Caco-2 (cell line): ENCODE measurements around the gene TPH2. TPM values are rescaled to one million over a fixed set of nuclear protein-coding genes. Genes with fewer than 3 reads are reported as not detected.

Source experiments
- BruUV-seq: library from RNA; stranded (reverse); fragments of 400-500 nt; replicated peaks from 2 replicates; lab custom pipeline; 2021; lab: Mats Ljungman, UMichigan
- CTCF ChIA-PET: fragments of 300-600 bp; sonication (Branson Sonifier 250); formaldehyde crosslinking; loops from one replicate; lab custom pipeline; 2022; ENCODE audit warnings: antibody characterized with exemption; lab: Charles Lee
- POLR2A ChIA-PET: fragments of 300-600 bp; sonication (Branson Sonifier 250); formaldehyde crosslinking; loops from one replicate; lab custom pipeline; 2022; ENCODE audit warnings: antibody characterized with exemption; lab: Charles Lee
- DNase-seq, 2 experiments: peaks; one replicate each; pipeline versions ENCODE4 v3.0.0 to v3.0.0-alpha.2; 2020 to 2022
- H3K27me3 ChIP-seq: replicated peaks from 2 replicates; pipeline ENCODE4 v1.6.0; 2011; ENCODE audit warnings: low read length; ENCODE audit not compliant: control insufficient read depth, insufficient read depth
- H3K36me3 ChIP-seq: 2 replicates; pipeline ENCODE4 v1.5.1; 2011; ENCODE audit warnings: low read length; ENCODE audit not compliant: control insufficient read depth, insufficient read depth
- H3K4me1 ChIP-seq: fragments of 250-450 bp; sonication (Bioruptor Pico); 2 replicates; pipeline ENCODE4 v1.5.1; 2020; ENCODE audit warnings: mild to moderate bottlenecking
- H3K4me3 ChIP-seq: 2 replicates; pipeline ENCODE4 v1.5.1; 2011; ENCODE audit warnings: low read depth, mild to moderate bottlenecking, control low read depth, low read length
- H3K9me3 ChIP-seq: fragments of 250-450 bp; sonication (Bioruptor Pico); 2 replicates; pipeline ENCODE4 v1.5.1; 2020; ENCODE audit warnings: mild to moderate bottlenecking, moderate library complexity
- H3K27ac Mint-ChIP-seq: one replicate; pipeline ENCODE4 v1.8.0; 2022; ENCODE audit warnings: mixed read lengths; ENCODE audit not compliant: unreplicated experiment
- H3K27me3 Mint-ChIP-seq: one replicate; pipeline ENCODE4 v1.8.0; 2022; ENCODE audit warnings: mixed read lengths; ENCODE audit not compliant: insufficient read depth, unreplicated experiment
- H3K36me3 Mint-ChIP-seq: one replicate; pipeline ENCODE4 v1.8.0; 2022; ENCODE audit warnings: mild to moderate bottlenecking, mixed read lengths; ENCODE audit not compliant: insufficient read depth, unreplicated experiment
- H3K4me1 Mint-ChIP-seq: one replicate; pipeline ENCODE4 v1.8.0; 2022; ENCODE audit warnings: low read depth, mixed read lengths; ENCODE audit not compliant: unreplicated experiment
- H3K4me3 Mint-ChIP-seq: one replicate; pipeline ENCODE4 v1.8.0; 2022; ENCODE audit warnings: mild to moderate bottlenecking, moderate library complexity, mixed read lengths; ENCODE audit not compliant: unreplicated experiment
- H3K9me3 Mint-ChIP-seq: one replicate; pipeline ENCODE4 v1.8.0; 2022; ENCODE audit warnings: mixed read lengths; ENCODE audit not compliant: unreplicated experiment
- intact Hi-C: fragments of 100-400 bp; cut with micrococcal nuclease; formaldehyde crosslinking; loops from one replicate; pipeline ENCODE4 v1.10.0; 2022; ENCODE audit not compliant: unreplicated experiment
- total RNA-seq: library from RNA; stranded (reverse); gene quantifications from 2 replicates; pipeline ENCODE4 v1.2.3, GENCODE V29; 2022
- TF ChIP-seq, protein P1 (sequence below), 2 experiments: fragments of 200-600 bp in 1 of 2; IDR thresholded peaks; 1 replicate in 1 of 2; 2 replicates in 1 of 2; pipeline versions ENCODE4 v1.5.1 to v1.8.0; 2011 to 2022; ENCODE audit warnings: antibody characterized with exemption in 1 of 2, control low read depth in 1 of 2, inconsistent platforms in 1 of 2, low read depth in 1 of 2, low read length in 1 of 2, mild to moderate bottlenecking in 1 of 2, moderate library complexity in 1 of 2; ENCODE audit not compliant: insufficient read depth in 1 of 2, severe bottlenecking in 1 of 2, unreplicated experiment in 1 of 2

Gene TPH2
- total RNA-seq, 1 experiment from 2014 or later = not detected

DNA sequence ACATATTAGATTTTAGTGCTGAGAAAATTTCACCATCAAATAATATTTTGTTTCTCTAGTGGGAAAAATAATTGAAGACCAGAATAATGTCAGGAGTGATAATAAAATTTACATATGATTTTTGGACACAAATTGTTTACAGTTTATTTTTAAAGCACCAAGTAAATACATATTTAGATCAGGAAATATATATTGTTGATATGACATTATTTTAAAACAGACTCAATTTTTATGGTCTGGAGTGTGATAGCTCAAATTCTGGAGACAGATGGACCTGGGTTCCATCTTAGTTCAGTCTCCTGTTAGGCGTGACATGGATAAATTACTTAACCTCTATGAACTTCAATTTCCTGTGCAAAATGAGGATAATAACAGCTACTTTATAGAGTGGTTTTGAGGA, 135.4 kb downstream of the TPH2 start:
- TF ChIP-seq, protein P1, sequence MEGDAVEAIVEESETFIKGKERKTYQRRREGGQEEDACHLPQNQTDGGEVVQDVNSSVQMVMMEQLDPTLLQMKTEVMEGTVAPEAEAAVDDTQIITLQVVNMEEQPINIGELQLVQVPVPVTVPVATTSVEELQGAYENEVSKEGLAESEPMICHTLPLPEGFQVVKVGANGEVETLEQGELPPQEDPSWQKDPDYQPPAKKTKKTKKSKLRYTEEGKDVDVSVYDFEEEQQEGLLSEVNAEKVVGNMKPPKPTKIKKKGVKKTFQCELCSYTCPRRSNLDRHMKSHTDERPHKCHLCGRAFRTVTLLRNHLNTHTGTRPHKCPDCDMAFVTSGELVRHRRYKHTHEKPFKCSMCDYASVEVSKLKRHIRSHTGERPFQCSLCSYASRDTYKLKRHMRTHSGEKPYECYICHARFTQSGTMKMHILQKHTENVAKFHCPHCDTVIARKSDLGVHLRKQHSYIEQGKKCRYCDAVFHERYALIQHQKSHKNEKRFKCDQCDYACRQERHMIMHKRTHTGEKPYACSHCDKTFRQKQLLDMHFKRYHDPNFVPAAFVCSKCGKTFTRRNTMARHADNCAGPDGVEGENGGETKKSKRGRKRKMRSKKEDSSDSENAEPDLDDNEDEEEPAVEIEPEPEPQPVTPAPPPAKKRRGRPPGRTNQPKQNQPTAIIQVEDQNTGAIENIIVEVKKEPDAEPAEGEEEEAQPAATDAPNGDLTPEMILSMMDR (IDR thresholded peaks at IDR 0.05; ENCODE audit: insufficient read depth in 1 of 2, low read depth in 1 of 2, low read length in 1 of 2, severe bottlenecking in 1 of 2, unreplicated experiment in 1 of 2) = no peak
- no peak overlapping the region for H3K4me3 Mint-ChIP-seq
- Histone ChIP-seq H3K9me3 (peaks cover 13% of the 10 kb centered on the region), H3K36me3 (no peaks in the 10 kb centered on the region), H3K4me3 (no peak overlapping the region), H3K4me1 (no peaks in the 10 kb centered on the region), H3K27me3 (no peaks in the 10 kb centered on the region)
- POLR2A ChIA-PET = no interaction called here
- H3K36me3 Mint-ChIP-seq = no peaks in the 10 kb centered on the region
- intact Hi-C loops = no loop called here
- H3K27me3 Mint-ChIP-seq = no peaks in the 10 kb centered on the region
- H3K9me3 Mint-ChIP-seq = peaks cover 21% of the 10 kb centered on the region
- DNase-seq = no peak
- CTCF ChIA-PET = no interaction called here
- H3K27ac Mint-ChIP-seq = no peak overlapping the region
- no peaks in the 10 kb centered on the region for H3K4me1 Mint-ChIP-seq
- no TSS peak for BruUV-seq

DNA sequence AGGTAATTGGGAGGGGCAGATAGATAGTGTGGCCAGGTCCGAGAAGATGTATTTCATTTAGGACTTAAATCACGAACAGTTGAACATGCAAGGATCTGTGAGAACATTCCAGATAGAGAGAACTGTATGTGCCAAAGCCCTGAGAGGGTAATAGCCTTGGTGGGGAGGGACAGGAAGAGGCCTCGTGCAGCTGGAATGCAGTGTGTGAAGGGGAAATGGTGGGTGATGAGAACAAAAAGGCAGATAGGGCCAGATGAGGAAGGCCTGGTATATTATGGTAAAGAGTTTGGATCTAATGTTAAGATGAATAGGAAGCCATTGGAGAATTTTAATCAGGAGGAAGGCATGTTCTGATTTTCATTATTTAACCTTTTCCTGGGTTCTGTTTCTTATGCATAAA, 136.3 kb downstream of the TPH2 start:
- no TSS peak for BruUV-seq
- intact Hi-C loops = no loop called here

DNA sequence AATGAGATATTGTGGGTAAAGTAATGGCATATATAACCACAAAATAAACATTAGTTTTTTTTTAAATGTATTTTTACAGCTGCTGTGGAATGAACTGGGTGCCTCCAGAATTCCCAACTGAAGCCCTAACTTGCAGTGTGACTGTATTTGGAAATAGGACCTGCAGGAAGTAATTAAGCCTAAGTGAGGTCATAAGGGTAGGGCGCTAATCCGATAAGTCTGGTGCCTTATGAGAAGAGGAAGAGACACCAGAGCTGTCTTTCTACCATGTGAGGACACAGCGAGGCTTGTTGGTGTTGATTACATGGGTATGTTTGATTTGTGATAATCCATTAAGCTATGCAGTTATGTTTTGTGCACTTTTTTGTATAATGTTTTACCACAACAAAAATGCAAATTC, 136.8 kb downstream of the TPH2 start:
- intact Hi-C loops = no loop called here
- Mint-ChIP-seq H3K27ac (no peak overlapping the region), H3K27me3 (no peaks in the 10 kb centered on the region), H3K9me3 (peaks cover 28% of the 10 kb centered on the region), H3K4me1 (no peaks in the 10 kb centered on the region), H3K4me3 (no peak overlapping the region), H3K36me3 (no peaks in the 10 kb centered on the region)
- Histone ChIP-seq H3K4me3 (no peak overlapping the region), H3K27me3 (no peaks in the 10 kb centered on the region), H3K4me1 (no peaks in the 10 kb centered on the region), H3K36me3 (no peaks in the 10 kb centered on the region), H3K9me3 (peaks cover 13% of the 10 kb centered on the region)
- ChIA-PET POLR2A (no interaction called here), CTCF (no interaction called here)
- TF ChIP-seq, protein P1 (IDR thresholded peaks at IDR 0.05; ENCODE audit: insufficient read depth in 1 of 2, low read depth in 1 of 2, low read length in 1 of 2, severe bottlenecking in 1 of 2, unreplicated experiment in 1 of 2) = no peak
- no TSS peak for BruUV-seq
- no peak for DNase-seq

More for the DNA sequence above, 136.3 kb downstream of the TPH2 start:
- POLR2A ChIA-PET = no interaction called here
- peaks cover 13% of the 10 kb centered on the region for H3K9me3 ChIP-seq
- no peak overlapping the region for H3K27ac Mint-ChIP-seq
- H3K4me3 Mint-ChIP-seq = no peak overlapping the region
- DNase-seq = no peak
- no peaks in the 10 kb centered on the region for H3K27me3 Mint-ChIP-seq
- H3K36me3 ChIP-seq = no peaks in the 10 kb centered on the region
- H3K9me3 Mint-ChIP-seq = peaks cover 28% of the 10 kb centered on the region
- H3K4me1 Mint-ChIP-seq = no peaks in the 10 kb centered on the region
- TF ChIP-seq, protein P1 (IDR thresholded peaks at IDR 0.05; ENCODE audit: insufficient read depth in 1 of 2, low read depth in 1 of 2, low read length in 1 of 2, severe bottlenecking in 1 of 2, unreplicated experiment in 1 of 2) = no peak
- H3K36me3 Mint-ChIP-seq = no peaks in the 10 kb centered on the region
- H3K4me3 ChIP-seq = no peak overlapping the region
- CTCF ChIA-PET = no interaction called here
- no peaks in the 10 kb centered on the region for H3K27me3 ChIP-seq
- H3K4me1 ChIP-seq = no peaks in the 10 kb centered on the region
